Skeletal muscle satellite cell (primary cell): Measurements from ENCODE around the gene RNF207.

Source experiments
- H3K27me3 ChIP-seq: 2 replicates; pipeline ENCODE4 v1.7.0; 2013; ENCODE audit warnings: low read length; ENCODE audit not compliant: control insufficient read depth, insufficient read depth
- H3K36me3 ChIP-seq: 2 replicates; pipeline ENCODE4 v1.7.0; 2013; ENCODE audit warnings: mild to moderate bottlenecking, control low read depth, low read length; ENCODE audit not compliant: insufficient read depth
- H3K4me1 ChIP-seq: 2 replicates; pipeline ENCODE4 v1.7.0; 2013; ENCODE audit warnings: low read length; ENCODE audit not compliant: control insufficient read depth, insufficient read depth
- H3K4me2 ChIP-seq: 2 replicates; pipeline ENCODE4 v1.7.0; 2013; ENCODE audit warnings: mild to moderate bottlenecking, low read length
- H3K4me3 ChIP-seq: 2 replicates; pipeline ENCODE4 v1.7.0; 2013; ENCODE audit warnings: low read length
- H3K9ac ChIP-seq: 2 replicates; pipeline ENCODE4 v1.7.0; 2013; ENCODE audit warnings: mild to moderate bottlenecking, low read depth, low read length, moderate library complexity
- H3K9me3 ChIP-seq: replicated peaks from 2 replicates; pipeline ENCODE4 v1.7.0; 2013; ENCODE audit warnings: mild to moderate bottlenecking, control low read depth, low read length

RNF207 gene

DNA sequence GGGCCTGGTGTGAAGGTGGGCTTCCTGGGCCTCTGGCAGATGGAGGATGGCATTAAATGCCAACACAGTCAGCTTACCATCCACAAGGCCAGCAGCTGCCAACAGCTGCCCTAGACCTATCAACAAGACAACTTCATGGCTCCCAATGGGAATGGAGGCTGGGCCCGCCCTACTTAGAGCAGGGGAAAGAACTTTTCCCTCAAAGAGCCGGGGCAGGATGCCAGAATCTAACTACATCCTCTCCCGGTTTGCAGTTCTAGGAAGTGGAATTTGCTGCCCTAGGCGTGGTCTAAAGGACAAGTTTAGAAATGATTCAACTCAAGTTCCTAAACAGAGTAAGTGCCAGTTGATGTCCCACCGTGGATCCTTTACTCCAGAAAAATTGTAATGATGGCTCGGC lies 16.7 kb downstream of the RNF207 start:
- H3K4me3 ChIP-seq, result no peak overlapping the region
- peaks cover 4% of the 10 kb centered on the region for H3K4me1 ChIP-seq
- H3K9me3 ChIP-seq, result no peaks in the 10 kb centered on the region
- peaks cover 30% of the 10 kb centered on the region for H3K36me3 ChIP-seq
- H3K27me3 ChIP-seq, result no peaks in the 10 kb centered on the region
- no peak overlapping the region for H3K4me2 ChIP-seq
- H3K9ac ChIP-seq, result no peak overlapping the region

GRCh38 chr1:6223617-6224016 lies 17.7 kb downstream of the RNF207 start:
- H3K9me3 ChIP-seq, result no peaks in the 10 kb centered on the region
- H3K4me3 ChIP-seq, result no peak overlapping the region
- peaks cover 4% of the 10 kb centered on the region for H3K4me1 ChIP-seq
- H3K27me3 ChIP-seq, result no peaks in the 10 kb centered on the region
- peaks cover 33% of the 10 kb centered on the region for H3K36me3 ChIP-seq
- H3K4me2 ChIP-seq, result no peak overlapping the region
- no peak overlapping the region for H3K9ac ChIP-seq

GRCh38 chr1:6224718-6225117 lies 18.8 kb downstream of the RNF207 start:
- no peak overlapping the region for H3K9ac ChIP-seq
- H3K4me3 ChIP-seq, result no peak overlapping the region
- H3K27me3 ChIP-seq, result no peaks in the 10 kb centered on the region
- H3K4me2 ChIP-seq, result no peak overlapping the region
- H3K9me3 ChIP-seq, result no peaks in the 10 kb centered on the region
- peaks cover 37% of the 10 kb centered on the region for H3K36me3 ChIP-seq
- H3K4me1 ChIP-seq, result peaks cover 4% of the 10 kb centered on the region

- Histone ChIP-seq H3K4me2 (no peak overlapping the region), H3K4me1 (peaks cover 4% of the 10 kb centered on the region), H3K27me3 (no peaks in the 10 kb centered on the region), H3K9me3 (no peaks in the 10 kb centered on the region), H3K36me3 (peaks cover 35% of the 10 kb centered on the region), H3K4me3 (no peak overlapping the region), H3K9ac (no peak overlapping the region)
These were observed 19.7 kb downstream of the RNF207 start for GRCh38 chr1:6225651-6226050.

DNA sequence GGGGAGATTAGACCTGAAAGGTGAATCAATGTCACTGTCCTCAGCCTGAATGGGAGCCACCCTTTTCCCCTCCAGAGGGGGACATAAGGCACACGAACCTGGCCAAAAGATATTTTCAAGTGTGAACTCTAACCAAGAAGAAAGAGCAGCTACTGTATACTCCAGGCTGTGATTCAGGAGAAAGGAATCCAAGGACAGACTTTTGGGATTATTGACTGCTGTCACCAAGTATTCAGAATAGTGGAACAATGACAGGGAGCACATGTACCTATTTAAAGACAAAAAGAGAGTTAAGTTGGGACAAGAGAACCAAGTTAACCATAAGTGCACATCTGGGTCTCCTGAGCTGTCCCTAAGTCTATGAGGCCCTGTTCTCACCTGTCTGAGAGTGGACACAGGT lies 27.5 kb downstream of the RNF207 start:
- Histone ChIP-seq H3K4me2 (no peak overlapping the region), H3K27me3 (no peaks in the 10 kb centered on the region), H3K36me3 (peaks cover 32% of the 10 kb centered on the region), H3K4me1 (peaks cover 13% of the 10 kb centered on the region), H3K4me3 (no peak overlapping the region), H3K9me3 (no peaks in the 10 kb centered on the region), H3K9ac (no peak overlapping the region)

- H3K27me3 ChIP-seq, result no peaks in the 10 kb centered on the region
- H3K4me3 ChIP-seq, result peak overlapping the region; percentile 96
- H3K9ac ChIP-seq, result peak overlapping the region; percentile 82
- peak overlapping the region; percentile 86 for H3K4me2 ChIP-seq
- H3K36me3 ChIP-seq, result peaks cover 25% of the 10 kb centered on the region
- H3K9me3 ChIP-seq, result no peaks in the 10 kb centered on the region
- H3K4me1 ChIP-seq, result peaks cover 13% of the 10 kb centered on the region
These were observed 28.8 kb downstream of the RNF207 start for GRCh38 chr1:6234502-6235295.

GRCh38 chr1:6235296-6235677 lies 29.4 kb downstream of the RNF207 start:
- Histone ChIP-seq H3K27me3 (peaks cover 4% of the 10 kb centered on the region), H3K4me2 (peak overlapping the region; percentile 86), H3K4me1 (peaks cover 13% of the 10 kb centered on the region), H3K36me3 (peaks cover 25% of the 10 kb centered on the region), H3K9me3 (no peaks in the 10 kb centered on the region), H3K9ac (peak overlapping the region; percentile 82), H3K4me3 (peak overlapping the region; percentile 96)

GRCh38 chr1:6237093-6237492 lies 31.2 kb downstream of the RNF207 start:
- Histone ChIP-seq H3K9ac (no peak overlapping the region), H3K4me3 (no peak overlapping the region), H3K4me1 (peaks cover 18% of the 10 kb centered on the region), H3K9me3 (no peaks in the 10 kb centered on the region), H3K4me2 (no peak overlapping the region), H3K36me3 (peaks cover 15% of the 10 kb centered on the region), H3K27me3 (peaks cover 20% of the 10 kb centered on the region)

DNA sequence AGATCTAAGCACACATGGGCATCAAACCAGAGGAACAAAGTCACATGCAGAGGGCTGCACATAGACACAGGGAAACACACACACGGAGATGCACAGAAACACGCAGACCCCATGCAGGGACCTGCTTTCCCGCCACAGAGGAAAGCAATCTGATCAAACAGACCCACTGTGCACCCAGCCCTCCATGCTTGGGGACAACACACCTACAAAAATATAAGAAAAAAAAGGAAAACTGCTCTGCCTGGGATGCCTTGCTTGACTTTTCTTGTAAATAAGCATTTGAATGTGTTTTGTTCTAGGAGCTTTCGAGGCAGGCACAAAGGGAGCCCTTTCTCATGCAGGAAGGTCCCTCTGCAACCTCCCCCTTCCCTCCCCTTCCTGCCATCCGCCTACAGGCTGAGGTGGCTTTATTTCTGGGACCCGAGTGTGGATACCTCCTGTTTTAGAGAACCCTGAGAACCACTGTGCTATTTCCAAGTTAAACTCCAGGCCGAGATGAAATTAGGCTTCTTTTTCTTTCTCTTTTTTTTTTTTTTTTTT lies 33.4 kb downstream of the RNF207 start:
- Histone ChIP-seq H3K4me1 (peaks cover 17% of the 10 kb centered on the region), H3K9me3 (no peaks in the 10 kb centered on the region), H3K4me3 (no peak overlapping the region), H3K36me3 (no peaks in the 10 kb centered on the region), H3K4me2 (no peak overlapping the region), H3K27me3 (peaks cover 37% of the 10 kb centered on the region), H3K9ac (no peak overlapping the region)

DNA sequence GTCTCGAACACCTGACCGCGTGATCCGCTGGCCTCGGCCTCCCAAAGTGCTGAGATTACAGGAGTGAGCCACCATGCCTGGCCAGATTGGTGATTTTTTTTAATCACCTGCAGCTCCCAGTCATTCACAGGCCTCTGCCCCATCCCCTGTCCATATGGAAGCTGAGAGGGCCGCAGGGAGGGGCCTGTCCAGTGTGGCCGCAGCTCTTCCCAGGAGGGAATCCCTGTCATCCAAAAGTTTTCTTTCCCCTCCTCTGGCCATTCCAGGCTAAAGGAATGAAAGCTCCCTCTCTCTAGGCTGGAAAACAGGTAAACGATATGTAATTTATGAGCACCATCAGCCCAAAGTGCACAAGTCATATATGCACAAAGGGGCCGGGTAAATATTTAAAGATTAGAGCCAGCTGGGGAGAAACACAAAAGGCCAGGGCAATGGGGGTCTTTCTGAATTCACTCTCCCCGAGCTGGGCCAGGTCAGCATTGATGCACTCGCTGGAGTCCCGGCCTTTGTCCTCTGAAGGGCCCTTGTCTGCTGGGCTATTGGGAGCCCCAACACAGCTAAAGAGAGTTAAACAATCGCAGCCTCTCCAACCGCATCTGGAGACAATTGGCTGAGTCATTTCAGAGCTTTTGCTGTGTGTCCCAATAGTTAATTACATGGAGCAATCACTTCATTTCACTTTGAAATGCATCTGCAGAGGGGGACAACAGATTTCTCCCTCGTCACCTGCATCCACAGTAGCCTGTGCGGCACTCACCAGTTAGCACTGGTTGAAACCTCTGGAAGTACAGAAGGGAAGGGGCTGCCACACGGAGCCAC lies 34.2 kb downstream of the RNF207 start:
- Histone ChIP-seq H3K4me2 (no peak overlapping the region), H3K4me3 (no peak overlapping the region), H3K36me3 (no peaks in the 10 kb centered on the region), H3K27me3 (peaks cover 42% of the 10 kb centered on the region), H3K9ac (no peak overlapping the region), H3K9me3 (no peaks in the 10 kb centered on the region), H3K4me1 (peaks cover 9% of the 10 kb centered on the region)

- no peaks in the 10 kb centered on the region for H3K36me3 ChIP-seq
- H3K4me2 ChIP-seq, result peak overlapping the region; percentile 72
- H3K9me3 ChIP-seq, result no peaks in the 10 kb centered on the region
- peak overlapping the region; percentile 49 for H3K4me3 ChIP-seq
- H3K9ac ChIP-seq, result no peak overlapping the region
- peaks cover 13% of the 10 kb centered on the region for H3K4me1 ChIP-seq
- peaks cover 45% of the 10 kb centered on the region for H3K27me3 ChIP-seq
These were observed 35.4 kb downstream of the RNF207 start for GRCh38 chr1:6241107-6241886.
